HFF-Myc (cell line): ENCODE measurements around the gene LHX4.
A peak's percentile ranks its signal among the peaks of the same experiment; 100 is the strongest.

Experiments used
- DNase-seq: peaks from one replicate; pipeline ENCODE4 v3.0.0-alpha.2; 2011; ENCODE audit warnings: low read depth; ENCODE audit errors: extremely low read depth
- H3K4me3 ChIP-seq: replicated peaks from 2 replicates; pipeline ENCODE4 v1.5.1; 2011; ENCODE audit warnings: low read depth, mild to moderate bottlenecking, control low read depth, low read length
- CTCF ChIP-seq: IDR thresholded peaks from 2 replicates; pipeline ENCODE4 v1.5.1; 2012; ENCODE audit warnings: mild to moderate bottlenecking, low read depth, low read length, control low read depth; ENCODE audit errors: missing control alignments

Gene LHX4

GRCh38 chr1:180213401-180214170, 16.5 kb upstream of the LHX4 start:
- DNase-seq = no peak
- H3K4me3 ChIP-seq = no peak overlapping the region
- TF ChIP-seq CTCF = no peak

- no peak overlapping the region for H3K4me3 ChIP-seq
- DNase-seq = no peak
- TF ChIP-seq CTCF = no peak
Observed at GRCh38 chr1:180215856-180216625, 14.0 kb upstream of the LHX4 start.

- DNase-seq = no peak
- TF ChIP-seq CTCF = no peak
Observed at GRCh38 chr1:180217006-180217405, 13.1 kb upstream of the LHX4 start.

GRCh38 chr1:180218806-180219765, 11.0 kb upstream of the LHX4 start:
- no peak overlapping the region for H3K4me3 ChIP-seq
- DNase-seq = no peak
- no peak for TF ChIP-seq CTCF

More at GRCh38 chr1:180217006-180217405, 13.1 kb upstream of the LHX4 start:
- no peak overlapping the region for H3K4me3 ChIP-seq

GRCh38 chr1:180219776-180220175, 10.3 kb upstream of the LHX4 start:
- no peak for TF ChIP-seq CTCF
- no peak for DNase-seq
- H3K4me3 ChIP-seq = no peak overlapping the region

- peak; percentile 27 for DNase-seq
- no peak for TF ChIP-seq CTCF
- no peak overlapping the region for H3K4me3 ChIP-seq
Observed at GRCh38 chr1:180221462-180221861, 8.6 kb upstream of the LHX4 start.
